Fibroblast of lung (primary cell): ENCODE measurements around the gene ECD. TPM values are rescaled to one million over a fixed set of nuclear protein-coding genes. Genes with fewer than 3 reads are reported as not detected.
A peak's percentile ranks its signal among the peaks of the same experiment; 100 is the strongest.

Experiments
- DNase-seq, 2 donors: peaks; one replicate each; pipeline versions ENCODE4 v3.0.0 to v3.0.0-alpha.2; 2010; ENCODE audit warnings: low read depth in 2 of 2
- H2AFZ ChIP-seq: 2 replicates; pipeline ENCODE4 v1.5.1; 2012; ENCODE audit warnings: low read length, control low read depth, inconsistent platforms
- H3K27ac ChIP-seq: 2 replicates; pipeline ENCODE4 v1.5.1; 2011; ENCODE audit warnings: low read length, control low read depth; ENCODE audit not compliant: insufficient read depth
- H3K27me3 ChIP-seq: 2 replicates; pipeline ENCODE4 v1.5.1; 2011; ENCODE audit warnings: mild to moderate bottlenecking, low read length; ENCODE audit not compliant: control insufficient read depth, insufficient read depth
- H3K36me3 ChIP-seq: 2 replicates; pipeline ENCODE4 v1.5.1; 2011; ENCODE audit warnings: low read length; ENCODE audit not compliant: control insufficient read depth, insufficient read depth
- H3K4me1 ChIP-seq: 2 replicates; pipeline ENCODE4 v1.5.1; 2011; ENCODE audit warnings: low read length; ENCODE audit not compliant: control insufficient read depth, insufficient read depth; ENCODE audit errors: extremely low read depth
- H3K4me2 ChIP-seq: 2 replicates; pipeline ENCODE4 v1.5.1; 2011; ENCODE audit warnings: low read length, control low read depth; ENCODE audit not compliant: insufficient read depth; ENCODE audit errors: extremely low read depth
- H3K4me3 ChIP-seq, 4 experiments: fragments of 200-600 bp in 1 of 4; sonication (generic) in 1 of 4; replicated peaks in 1 of 4; 2 replicates each; pipeline ENCODE4 v1.5.1; 2011 to 2016; ENCODE audit warnings: low read length in 4 of 4, low read depth in 3 of 4, mild to moderate bottlenecking in 3 of 4, control low read depth in 2 of 4, inconsistent platforms in 1 of 4, mixed read lengths in 1 of 4; ENCODE audit not compliant: insufficient read depth in 1 of 4; ENCODE audit errors: control extremely low read depth in 1 of 4
- H3K79me2 ChIP-seq: 2 replicates; pipeline ENCODE4 v1.5.1; 2012; ENCODE audit warnings: mild to moderate bottlenecking, low read length, inconsistent platforms; ENCODE audit not compliant: control insufficient read depth, insufficient read depth
- H3K9ac ChIP-seq: 2 replicates; pipeline ENCODE4 v1.5.1; 2011; ENCODE audit warnings: mild to moderate bottlenecking, low read length, control low read depth; ENCODE audit not compliant: insufficient read depth
- H3K9me3 ChIP-seq: 2 replicates; pipeline ENCODE4 v1.5.1; 2012; ENCODE audit warnings: low read depth, low read length; ENCODE audit not compliant: control insufficient read depth, insufficient read depth
- H4K20me1 ChIP-seq: 2 replicates; pipeline ENCODE4 v1.5.1; 2011; ENCODE audit warnings: low read length; ENCODE audit not compliant: control insufficient read depth, insufficient read depth; ENCODE audit errors: extremely low read depth
- EZH2 ChIP-seq: IDR thresholded peaks from 2 replicates; pipeline ENCODE4 v1.5.1; 2012; ENCODE audit warnings: low read length, control low read depth, mild to moderate bottlenecking; ENCODE audit errors: missing control alignments
- polyA plus RNA-seq, 2 donors: library from polyadenylated mRNA; depleted of rRNA in 1 of 2; stranded (reverse) in 1 of 2; unstranded in 1 of 2; fragments of >200 nt; gene quantifications; 2 replicates each; pipeline ENCODE4 v1.2.1, GENCODE V29; 2011 to 2012; ENCODE audit warnings: missing spikeins in 1 of 2
- total RNA-seq: library from RNA; depleted of rRNA; stranded (reverse); fragments of >200 nt; gene quantifications from 2 replicates; pipeline ENCODE4 v1.2.1, GENCODE V29; 2014
- TF ChIP-seq, protein P1 (sequence below), 2 donors: IDR thresholded peaks in 1 of 2; conservative IDR thresholded peaks in 1 of 2; 1 replicate in 1 of 2; 2 replicates in 1 of 2; pipeline ENCODE4 v1.5.1; 2011 to 2012; ENCODE audit warnings: low read length in 2 of 2, control low read depth in 1 of 2, inconsistent platforms in 1 of 2, low read depth in 1 of 2, mild to moderate bottlenecking in 1 of 2

Gene ECD
- total and polyA plus RNA-seq, 2 donors (not counting 1 experiment from before 2014, with no cell fraction given), result 22.0 to 40.9 TPM

GRCh38 chr10:73096041-73096448, 71.8 kb downstream of the ECD start:
- H3K36me3 ChIP-seq, result no peaks in the 10 kb centered on the region
- no peaks in the 10 kb centered on the region for H4K20me1 ChIP-seq
- H3K4me2 ChIP-seq, result peak overlapping the region; percentile 94
- peak overlapping the region; percentile 93 for H3K9ac ChIP-seq
- peak overlapping the region; percentile 67 for H3K27ac ChIP-seq
- DNase-seq, result peak; percentile 67 to 71
- peak overlapping the region; percentile 52 for H2AFZ ChIP-seq
- TF ChIP-seq, protein P1, sequence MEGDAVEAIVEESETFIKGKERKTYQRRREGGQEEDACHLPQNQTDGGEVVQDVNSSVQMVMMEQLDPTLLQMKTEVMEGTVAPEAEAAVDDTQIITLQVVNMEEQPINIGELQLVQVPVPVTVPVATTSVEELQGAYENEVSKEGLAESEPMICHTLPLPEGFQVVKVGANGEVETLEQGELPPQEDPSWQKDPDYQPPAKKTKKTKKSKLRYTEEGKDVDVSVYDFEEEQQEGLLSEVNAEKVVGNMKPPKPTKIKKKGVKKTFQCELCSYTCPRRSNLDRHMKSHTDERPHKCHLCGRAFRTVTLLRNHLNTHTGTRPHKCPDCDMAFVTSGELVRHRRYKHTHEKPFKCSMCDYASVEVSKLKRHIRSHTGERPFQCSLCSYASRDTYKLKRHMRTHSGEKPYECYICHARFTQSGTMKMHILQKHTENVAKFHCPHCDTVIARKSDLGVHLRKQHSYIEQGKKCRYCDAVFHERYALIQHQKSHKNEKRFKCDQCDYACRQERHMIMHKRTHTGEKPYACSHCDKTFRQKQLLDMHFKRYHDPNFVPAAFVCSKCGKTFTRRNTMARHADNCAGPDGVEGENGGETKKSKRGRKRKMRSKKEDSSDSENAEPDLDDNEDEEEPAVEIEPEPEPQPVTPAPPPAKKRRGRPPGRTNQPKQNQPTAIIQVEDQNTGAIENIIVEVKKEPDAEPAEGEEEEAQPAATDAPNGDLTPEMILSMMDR (conservative IDR thresholded peaks at IDR 0.05 in 1 of 2, IDR thresholded peaks at IDR 0.05 in 1 of 2; ENCODE audit: low read depth in 1 of 2, low read length in 2 of 2), result no peak
- TF ChIP-seq EZH2, result no peak
- H3K79me2 ChIP-seq, result peaks cover 46% of the 10 kb centered on the region
- no peaks in the 10 kb centered on the region for H3K9me3 ChIP-seq
- peak overlapping the region; percentile 35 to 99 (median 94) for H3K4me3 ChIP-seq
- peaks cover 4% of the 10 kb centered on the region for H3K4me1 ChIP-seq
- H3K27me3 ChIP-seq, result no peaks in the 10 kb centered on the region

DNA sequence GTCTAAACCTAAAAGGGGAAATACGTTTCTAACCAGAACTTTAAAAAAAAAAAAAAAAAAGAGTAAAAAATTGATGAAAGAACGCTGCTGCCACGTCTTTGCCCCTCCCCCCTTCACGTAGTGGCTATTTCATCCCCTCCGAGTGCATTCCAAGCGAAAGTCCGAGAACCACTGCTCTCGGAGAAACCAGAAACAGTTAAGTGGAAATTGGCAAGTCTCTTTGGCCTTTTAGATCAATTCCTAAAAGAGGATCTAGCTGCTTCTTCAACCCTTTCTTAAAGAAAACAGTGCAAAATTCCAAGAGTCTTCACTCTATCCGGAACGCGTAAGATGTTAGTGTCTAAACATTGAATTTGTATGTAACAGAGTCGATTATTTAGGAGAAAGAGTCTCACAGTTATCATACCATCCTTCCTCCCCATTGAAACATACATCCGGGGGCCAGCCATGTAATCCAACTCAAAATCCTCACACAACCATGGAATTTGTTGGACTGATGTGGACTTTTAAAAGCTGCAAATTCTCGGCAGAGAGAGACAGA, 72.3 kb downstream of the ECD start:
- peak; percentile 82 to 87 for DNase-seq

GRCh38 chr10:73094986-73095480, 72.8 kb downstream of the ECD start:
- Histone ChIP-seq H3K4me2 (peak overlapping the region; percentile 94), H3K9ac (peak overlapping the region; percentile 51), H4K20me1 (no peaks in the 10 kb centered on the region), H3K4me3 (peak overlapping the region; percentile 35 to 99 (median 94)), H3K4me1 (peaks cover 4% of the 10 kb centered on the region), H3K79me2 (peaks cover 54% of the 10 kb centered on the region), H3K9me3 (no peaks in the 10 kb centered on the region), H3K27ac (peak overlapping the region; percentile 67), H2AFZ (no peak overlapping the region), H3K36me3 (no peaks in the 10 kb centered on the region), H3K27me3 (no peaks in the 10 kb centered on the region)
- DNase-seq, result no peak
- TF ChIP-seq, protein P1 (conservative IDR thresholded peaks at IDR 0.05 in 1 of 2, IDR thresholded peaks at IDR 0.05 in 1 of 2; ENCODE audit: low read depth in 1 of 2, low read length in 2 of 2), result no peak
- TF ChIP-seq EZH2, result no peak

More for the DNA sequence above, 72.3 kb downstream of the ECD start:
- H3K27me3 ChIP-seq, result no peaks in the 10 kb centered on the region
- no peaks in the 10 kb centered on the region for H3K36me3 ChIP-seq
- no peak overlapping the region for H2AFZ ChIP-seq
- H3K4me3 ChIP-seq, result peak overlapping the region; percentile 35 to 99 (median 94)
- peak overlapping the region; percentile 94 for H3K4me2 ChIP-seq
- H3K9me3 ChIP-seq, result no peaks in the 10 kb centered on the region
- TF ChIP-seq, protein P1 (conservative IDR thresholded peaks at IDR 0.05 in 1 of 2, IDR thresholded peaks at IDR 0.05 in 1 of 2; ENCODE audit: low read depth in 1 of 2, low read length in 2 of 2), result no peak
- no peak for TF ChIP-seq EZH2
- peaks cover 49% of the 10 kb centered on the region for H3K79me2 ChIP-seq
- H3K27ac ChIP-seq, result peak overlapping the region; percentile 67
- H3K9ac ChIP-seq, result peak overlapping the region; percentile 93
- H3K4me1 ChIP-seq, result peaks cover 4% of the 10 kb centered on the region
- H4K20me1 ChIP-seq, result no peaks in the 10 kb centered on the region
